ENCODE data around the gene IYD. TPM values are rescaled to one million over a fixed set of nuclear protein-coding genes. Genes with fewer than 3 reads are reported as not detected.

The IYD gene
- total RNA-seq, 1 donor from 2014 or later: under 0.01 TPM

GRCh38 chr6:150395388-150396009 is 26.7 kb downstream of the IYD start:
- peak; percentile 39 to 71 (median 63) for TF ChIP-seq CTCF (IDR thresholded peaks at IDR 0.05)
- no peak for DNase-seq (ENCODE audit: low spot score in 2 of 2)
- no peaks in the 10 kb centered on the region for H3K9me3 ChIP-seq
- intact Hi-C loops (cut with DNase I): loop anchor here (1.0 kb wide), 1 partner anchor 315 kb away; no protein-coding TSS in a partner anchor
- no peak overlapping the region for H3K27ac ChIP-seq
- H3K27me3 ChIP-seq: no peaks in the 10 kb centered on the region
- no peaks in the 10 kb centered on the region for H3K36me3 ChIP-seq
- no peaks in the 10 kb centered on the region for H3K4me1 ChIP-seq
- no peak overlapping the region for H3K4me3 ChIP-seq

- Histone ChIP-seq H3K36me3 (no peaks in the 10 kb centered on the region), H3K4me1 (peaks cover 7 to 10% of the 10 kb centered on the region in 2 donors), H3K4me3 (no peak overlapping the region), H3K9me3 (no peaks in the 10 kb centered on the region), H3K27ac (peak overlapping the region; percentile 5 to 19), H3K27me3 (no peaks in the 10 kb centered on the region)
- intact Hi-C loops (cut with DNase I): loop anchor here (2.0 to 5.0 kb wide), 2 partner anchors 31 to 336 kb away; partner anchors contain the start of gene ULBP3
- TF ChIP-seq CTCF (IDR thresholded peaks at IDR 0.05): no peak
- DNase-seq (ENCODE audit: low spot score in 2 of 2): peak in 1 of 2 donors; percentile 83
Observed at GRCh38 chr6:150403458-150404246, 34.8 kb downstream of the IYD start.

GRCh38 chr6:150406948-150407347 is 38.1 kb downstream of the IYD start:
- Histone ChIP-seq H3K27ac (no peak overlapping the region), H3K27me3 (no peaks in the 10 kb centered on the region), H3K4me3 (no peak overlapping the region), H3K4me1 (peaks cover 7 to 19% of the 10 kb centered on the region in 2 donors), H3K9me3 (no peaks in the 10 kb centered on the region), H3K36me3 (no peaks in the 10 kb centered on the region)
- DNase-seq (ENCODE audit: low spot score in 2 of 2): no peak
- intact Hi-C loops (cut with DNase I): no loop called here
- no peak for TF ChIP-seq CTCF (IDR thresholded peaks at IDR 0.05)

GRCh38 chr6:150408842-150409241 is 40.0 kb downstream of the IYD start:
- DNase-seq (ENCODE audit: low spot score in 2 of 2): no peak
- Histone ChIP-seq H3K4me3 (no peak overlapping the region), H3K4me1 (peaks cover 0 to 11% of the 10 kb centered on the region in 2 donors), H3K27ac (no peak overlapping the region), H3K36me3 (no peaks in the 10 kb centered on the region), H3K9me3 (no peaks in the 10 kb centered on the region), H3K27me3 (no peaks in the 10 kb centered on the region)
- intact Hi-C loops (cut with DNase I): no loop called here
- TF ChIP-seq CTCF (IDR thresholded peaks at IDR 0.05): no peak

GRCh38 chr6:150409576-150410066 is 40.8 kb downstream of the IYD start:
- no peak for TF ChIP-seq CTCF (IDR thresholded peaks at IDR 0.05)
- Histone ChIP-seq H3K27me3 (no peaks in the 10 kb centered on the region), H3K27ac (no peak overlapping the region), H3K9me3 (no peaks in the 10 kb centered on the region), H3K4me1 (peaks cover 0 to 9% of the 10 kb centered on the region in 2 donors), H3K4me3 (no peak overlapping the region), H3K36me3 (no peaks in the 10 kb centered on the region)
- DNase-seq (ENCODE audit: low spot score in 2 of 2): peak in 1 of 2 donors; percentile 77
- intact Hi-C loops (cut with DNase I): no loop called here
